Lung microvascular endothelial cell (primary cell): ENCODE measurements around the gene CCNK. TPM values are rescaled to one million over a fixed set of nuclear protein-coding genes. Genes with fewer than 3 reads are reported as not detected.

Experiments
- DNase-seq, 2 donors: peaks; one replicate each; pipeline versions ENCODE4 v3.0.0 to v3.0.0-alpha.2; 2010; ENCODE audit warnings: low read depth in 2 of 2
- total RNA-seq: library from RNA; depleted of rRNA; stranded (reverse); fragments of >200 nt; gene quantifications from 2 replicates; pipeline ENCODE4 v1.2.1, GENCODE V29; 2014

CCNK gene
- total RNA-seq, 1 donor from 2014 or later, result 25.6 TPM

GRCh38 chr14:99518441-99519346, 37.5 kb downstream of the CCNK start:
- DNase-seq, result peak; percentile 55 to 73

GRCh38 chr14:99519347-99519881, 38.2 kb downstream of the CCNK start:
- DNase-seq, result no peak

GRCh38 chr14:99519931-99520421, 38.8 kb downstream of the CCNK start:
- DNase-seq, result no peak

GRCh38 chr14:99520571-99521081, 39.4 kb downstream of the CCNK start:
- DNase-seq, result no peak

GRCh38 chr14:99521176-99522024, 40.2 kb downstream of the CCNK start:
- DNase-seq, result no peak

GRCh38 chr14:99522025-99522401, 40.8 kb downstream of the CCNK start:
- no peak for DNase-seq

GRCh38 chr14:99522457-99522891, 41.3 kb downstream of the CCNK start:
- DNase-seq, result peak; percentile 59 to 65

GRCh38 chr14:99522934-99523703, 41.9 kb downstream of the CCNK start:
- peak in 1 of 2 donors; percentile 26 for DNase-seq

- no peak for DNase-seq
These were observed 42.5 kb downstream of the CCNK start for GRCh38 chr14:99523704-99524055.

GRCh38 chr14:99524091-99524661, 43.0 kb downstream of the CCNK start:
- DNase-seq, result peak; percentile 29 to 41

- peak; percentile 41 to 61 for DNase-seq
These were observed 43.8 kb downstream of the CCNK start for GRCh38 chr14:99524804-99525698.

- DNase-seq, result no peak
These were observed 44.5 kb downstream of the CCNK start for GRCh38 chr14:99525699-99526080.

- DNase-seq, result no peak
These were observed 45.8 kb downstream of the CCNK start for GRCh38 chr14:99527026-99527425.

- no peak for DNase-seq
These were observed 46.3 kb downstream of the CCNK start for GRCh38 chr14:99527427-99528076.

- peak; percentile 30 to 60 for DNase-seq
These were observed 48.7 kb downstream of the CCNK start for GRCh38 chr14:99529899-99530298.

- DNase-seq, result peak in 1 of 2 donors; percentile 17
These were observed 49.4 kb downstream of the CCNK start for GRCh38 chr14:99530407-99531155.

GRCh38 chr14:99531251-99532096, 50.3 kb downstream of the CCNK start:
- peak in 1 of 2 donors; percentile 90 for DNase-seq
